HAP-1 (cell line): ENCODE data around the gene RFPL3.
"Not testable (repeated sequence)": the region's sequence is repeated elsewhere in the genome, so short reads cannot be mapped to it uniquely, and the experiment has no call there.

ENCODE experiments used
- DNase-seq, 2 experiments: peaks; one replicate each; pipeline ENCODE4 v3.0.0-alpha.2; 2016 to 2020; ENCODE audit warnings: low spot score in 2 of 2
- H3K27me3 ChIP-seq: fragments of 250-450 bp; sonication (Bioruptor Pico); 2 replicates; pipeline ENCODE4 v1.5.1; 2020; ENCODE audit warnings: low read depth, mild to moderate bottlenecking, moderate library complexity
- H3K36me3 ChIP-seq: fragments of 250-450 bp; sonication (Bioruptor Pico); replicated peaks from 2 replicates; pipeline ENCODE4 v1.5.1; 2020; ENCODE audit warnings: mild to moderate bottlenecking
- H3K4me1 ChIP-seq: fragments of 250-450 bp; sonication (Bioruptor Pico); 2 replicates; pipeline ENCODE4 v1.5.1; 2020; ENCODE audit warnings: mild to moderate bottlenecking
- H3K4me3 ChIP-seq: fragments of 250-450 bp; sonication (Bioruptor Pico); 2 replicates; pipeline ENCODE4 v1.5.1; 2020; ENCODE audit warnings: mild to moderate bottlenecking, moderate library complexity
- H3K9me3 ChIP-seq: fragments of 250-450 bp; sonication (Bioruptor Pico); 2 replicates; pipeline ENCODE4 v1.5.1; 2020; ENCODE audit warnings: mild to moderate bottlenecking, moderate library complexity
- in situ Hi-C: fragments of 300-500 bp; cut with MboI; formaldehyde crosslinking; loops from 3 replicates; pipeline ENCODE4 v1.14.3; 2020; ENCODE audit warnings: low sequenced_read_pairs, inconsistent platforms, mixed read lengths

Gene RFPL3

DNA sequence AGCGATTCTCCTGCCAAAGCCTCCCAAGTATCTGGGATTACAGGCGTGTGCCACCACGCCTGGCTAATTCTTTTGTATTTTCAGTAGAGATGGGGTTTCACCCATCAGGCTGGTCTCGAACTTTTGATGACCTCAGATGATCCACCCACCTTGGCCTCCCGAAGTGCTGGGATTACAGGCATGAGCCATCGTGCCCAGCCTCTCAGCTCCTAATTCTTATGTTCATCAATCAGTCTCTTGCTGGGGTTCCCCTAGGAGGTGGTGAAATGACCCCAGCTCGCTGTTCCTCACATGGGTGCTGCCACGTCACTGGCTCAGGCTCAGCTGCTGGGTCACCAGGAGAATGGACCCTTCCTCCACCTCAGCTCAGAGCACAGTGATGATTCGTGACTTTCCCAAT is at the start of gene RFPL3:
RFPL3 (plus strand) TSS at position 301 of the 400 bp plus-strand sequence. CDS start 205 bp downstream, outside the sequence.
- H3K4me1 ChIP-seq, in situ Hi-C loops, H3K4me3 ChIP-seq, H3K27me3 ChIP-seq, DNase-seq, H3K9me3 ChIP-seq, H3K36me3 ChIP-seq: not testable (repeated sequence)

DNA sequence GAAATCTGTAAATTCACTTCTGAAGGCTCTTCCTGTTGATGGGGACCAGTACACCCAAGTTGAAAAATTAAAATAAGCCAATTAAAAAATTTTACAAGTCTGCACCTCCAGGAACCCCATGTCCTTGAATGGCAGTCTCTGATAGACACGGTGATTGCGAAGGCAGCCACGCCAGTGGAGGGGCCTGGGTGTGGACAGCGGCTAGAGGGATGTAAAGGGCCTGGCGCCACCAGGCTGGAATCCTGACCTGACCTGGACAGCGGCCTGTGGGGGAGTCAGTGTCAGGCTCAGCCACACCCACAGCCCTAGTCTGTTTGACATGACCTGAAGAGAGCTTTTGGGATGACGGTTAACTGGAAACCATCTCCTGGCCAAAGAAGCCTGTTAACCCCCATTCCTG is 49.5 kb upstream of the RFPL3 start:
- H3K9me3 ChIP-seq, result no peaks in the 10 kb centered on the region
- H3K4me3 ChIP-seq, result no peak overlapping the region

DNA sequence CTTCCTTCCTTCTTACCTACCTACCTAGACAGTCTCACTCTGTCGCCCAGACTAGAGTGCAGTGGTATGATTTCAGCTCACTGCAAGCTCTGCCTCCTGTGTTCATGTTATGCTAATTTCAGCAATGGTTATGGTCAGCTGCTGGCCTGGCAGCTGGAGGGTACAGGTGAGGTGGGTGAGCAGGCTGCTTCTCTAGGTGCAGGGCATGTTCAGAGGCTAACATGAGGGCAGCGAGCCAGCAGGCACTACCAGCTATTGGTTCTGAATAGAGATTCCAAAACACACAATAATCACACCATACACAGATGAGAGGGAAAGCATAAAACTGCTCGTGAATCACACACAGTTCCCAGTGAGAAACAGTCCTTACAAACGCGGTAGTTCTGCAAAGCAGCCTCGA is 48.7 kb upstream of the RFPL3 start:
- in situ Hi-C loops, result no loop called here

More for the DNA sequence above, 49.5 kb upstream of the RFPL3 start:
- Histone ChIP-seq H3K4me1 (no peaks in the 10 kb centered on the region), H3K27me3 (peaks cover 12% of the 10 kb centered on the region; the same call in 1 of the 2 replicates), H3K36me3 (no peaks in the 10 kb centered on the region)
- DNase-seq, result no peak
- in situ Hi-C loops, result no loop called here

DNA sequence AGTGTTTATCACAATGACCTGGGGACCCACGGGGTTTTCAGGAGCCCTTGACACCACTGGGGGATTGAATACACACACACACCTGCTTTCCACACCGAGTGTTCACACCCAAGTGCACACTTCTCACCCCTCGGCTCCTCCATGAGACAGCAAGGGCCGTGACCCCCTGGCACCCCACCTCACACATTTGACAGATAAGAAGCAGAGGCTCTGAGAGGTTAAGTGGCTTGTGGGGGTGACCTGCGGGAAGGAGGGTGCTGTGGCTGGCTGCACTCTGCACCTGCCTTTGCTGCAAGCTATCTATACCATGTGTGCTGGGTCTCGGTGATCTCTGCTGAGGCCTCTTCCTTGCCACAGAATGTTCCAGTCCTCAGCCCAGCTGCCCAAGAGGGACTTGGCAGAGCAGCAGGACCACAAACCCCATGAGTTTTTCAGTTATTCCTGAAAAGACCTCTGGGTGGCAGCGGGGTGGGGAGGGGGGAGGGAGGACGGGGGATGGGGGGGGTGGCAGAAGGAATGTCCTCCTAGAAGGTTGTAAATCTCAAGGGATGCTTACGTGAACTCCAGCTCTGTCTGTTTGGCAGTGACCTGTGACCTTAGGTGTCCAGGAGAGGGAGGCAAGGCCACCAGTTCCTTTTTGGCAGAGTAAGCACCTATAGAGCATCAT is 47.9 kb upstream of the RFPL3 start:
- Histone ChIP-seq H3K27me3 (0 out of 2 replicates have a peak, but pooled peaks cover 3% of the 10 kb centered on the region), H3K4me1 (no peaks in the 10 kb centered on the region), H3K4me3 (no peak overlapping the region), H3K36me3 (no peaks in the 10 kb centered on the region), H3K9me3 (no peaks in the 10 kb centered on the region)
- in situ Hi-C loops, result no loop called here
- DNase-seq, result no peak

More for the DNA sequence above, 48.7 kb upstream of the RFPL3 start:
- no peaks in the 10 kb centered on the region for H3K4me1 ChIP-seq
- peaks cover 10% of the 10 kb centered on the region; the same call in 1 of the 2 replicates for H3K27me3 ChIP-seq
- no peak overlapping the region for H3K4me3 ChIP-seq
- no peaks in the 10 kb centered on the region for H3K36me3 ChIP-seq
- DNase-seq, result no peak
- H3K9me3 ChIP-seq, result no peaks in the 10 kb centered on the region

DNA sequence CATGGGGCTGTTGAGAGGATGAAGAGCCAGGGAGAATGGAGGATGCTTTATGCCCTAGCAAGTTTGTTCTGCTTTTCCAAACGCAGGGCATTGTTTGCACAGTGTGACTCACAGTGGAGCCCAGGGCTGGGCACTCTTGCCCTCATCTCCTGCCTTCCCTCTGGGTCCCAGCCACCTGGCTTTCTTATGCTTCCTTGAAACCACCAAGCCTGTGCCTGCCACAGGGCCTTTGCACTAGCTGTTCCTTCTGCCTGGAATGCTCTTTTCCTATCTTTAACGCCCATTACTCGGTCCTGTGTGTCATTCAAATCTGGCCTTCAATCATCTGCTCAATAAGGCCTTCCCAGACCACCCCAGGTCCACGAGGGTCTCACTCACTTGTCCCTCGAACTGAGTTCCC is 46.9 kb upstream of the RFPL3 start:
- no peak overlapping the region for H3K4me3 ChIP-seq
- no peaks in the 10 kb centered on the region for H3K27me3 ChIP-seq
- no peak for DNase-seq
- no peaks in the 10 kb centered on the region for H3K9me3 ChIP-seq
- H3K36me3 ChIP-seq, result no peaks in the 10 kb centered on the region
- in situ Hi-C loops, result no loop called here
- H3K4me1 ChIP-seq, result no peaks in the 10 kb centered on the region

DNA sequence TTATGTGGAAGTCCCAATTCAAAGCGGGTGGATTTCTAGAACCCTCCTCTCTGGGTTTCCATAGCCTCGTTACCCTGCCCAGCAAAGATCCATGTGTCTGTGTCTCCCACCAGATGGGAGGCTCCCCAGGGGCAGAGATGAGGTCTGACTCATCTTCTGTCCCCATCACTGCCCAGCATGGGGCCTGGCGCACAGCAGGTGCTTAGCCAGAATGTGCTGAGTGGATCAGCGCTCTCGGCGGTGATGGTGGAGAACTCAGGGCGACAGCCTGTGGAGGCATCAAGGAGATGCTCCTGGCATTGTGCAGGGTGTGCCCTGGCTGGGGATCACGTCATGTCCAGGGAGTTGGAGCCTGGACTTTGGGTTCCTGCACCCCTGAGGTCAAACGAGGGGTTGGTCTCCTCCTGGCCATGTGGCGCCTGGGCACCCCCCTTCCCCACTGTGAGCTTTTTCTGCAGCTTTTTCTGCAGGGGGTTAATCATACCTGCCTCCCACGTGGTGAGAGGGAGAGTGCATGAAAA is 46.1 kb upstream of the RFPL3 start:
- Histone ChIP-seq H3K27me3 (no peaks in the 10 kb centered on the region), H3K36me3 (no peaks in the 10 kb centered on the region), H3K4me3 (no peak overlapping the region), H3K4me1 (no peaks in the 10 kb centered on the region), H3K9me3 (no peaks in the 10 kb centered on the region)
- DNase-seq, result no peak
- in situ Hi-C loops, result no loop called here

DNA sequence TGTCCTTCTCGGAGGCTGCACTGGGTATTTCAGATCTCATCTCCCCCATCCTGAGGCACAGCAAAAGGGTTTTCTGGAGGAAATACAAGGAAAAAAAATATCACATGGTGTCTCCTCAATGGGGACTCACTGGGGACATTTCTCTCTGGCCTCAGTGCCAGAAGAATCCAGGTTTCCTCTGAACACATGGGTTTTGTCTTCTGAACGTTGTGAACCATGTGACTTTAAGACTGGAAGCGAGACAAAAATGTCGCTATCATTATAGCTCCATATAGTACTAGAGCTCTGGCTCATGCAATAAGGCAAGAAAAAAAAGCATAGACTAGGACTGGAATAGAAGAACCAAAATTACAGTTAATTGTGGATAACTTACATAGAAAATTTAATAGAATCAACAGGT is 44.9 kb upstream of the RFPL3 start:
- no peak overlapping the region for H3K4me3 ChIP-seq
- DNase-seq, result no peak
- no peaks in the 10 kb centered on the region for H3K4me1 ChIP-seq
- H3K9me3 ChIP-seq, result no peaks in the 10 kb centered on the region
- H3K36me3 ChIP-seq, result no peaks in the 10 kb centered on the region
- in situ Hi-C loops, result no loop called here
- peaks cover 2% of the 10 kb centered on the region; the same call in 1 of the 2 replicates for H3K27me3 ChIP-seq

DNA sequence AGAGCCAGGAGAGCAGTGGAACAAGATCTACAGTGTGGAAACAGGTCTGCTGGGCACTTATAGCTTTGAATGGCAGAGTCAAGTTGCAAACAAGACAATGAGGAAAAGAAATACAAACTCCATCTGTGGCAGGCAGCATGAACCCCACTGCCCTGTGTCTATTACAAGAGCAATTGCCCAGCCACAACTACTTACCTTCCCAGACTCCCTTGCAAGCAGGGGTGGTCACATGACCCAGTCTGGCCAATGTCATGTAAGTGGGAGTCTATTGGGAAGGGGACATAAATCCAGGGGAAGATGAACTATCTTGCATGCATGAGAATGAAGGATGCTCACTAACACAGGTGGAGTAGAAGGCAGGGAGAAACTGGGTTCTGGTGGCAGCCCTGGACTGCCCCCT is 44.1 kb upstream of the RFPL3 start:
- Histone ChIP-seq H3K9me3 (no peaks in the 10 kb centered on the region), H3K36me3 (no peaks in the 10 kb centered on the region), H3K4me3 (no peak overlapping the region), H3K4me1 (no peaks in the 10 kb centered on the region), H3K27me3 (peaks cover 2% of the 10 kb centered on the region; the same call in 1 of the 2 replicates)
- in situ Hi-C loops, result no loop called here
- no peak for DNase-seq

DNA sequence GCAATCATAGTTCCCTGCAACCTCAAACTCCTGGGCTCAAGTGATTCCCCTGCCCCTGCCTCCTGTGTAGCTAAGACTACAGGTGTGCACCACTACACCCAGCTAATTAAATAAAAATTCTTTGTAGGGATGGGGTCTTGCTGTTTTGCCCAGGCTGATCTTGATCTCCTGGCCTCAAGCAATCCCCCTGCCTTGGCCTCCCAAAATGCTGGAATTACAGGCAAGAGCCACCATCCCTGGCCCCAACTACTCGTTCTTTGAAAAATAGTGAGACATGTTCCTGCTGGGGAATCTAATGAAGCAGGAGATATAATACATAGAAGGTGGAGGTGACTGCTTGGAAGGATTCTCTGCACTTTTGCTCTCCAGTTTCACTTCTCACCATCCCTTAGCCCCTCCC is 40.1 kb upstream of the RFPL3 start:
- Histone ChIP-seq H3K27me3 (peaks cover 5% of the 10 kb centered on the region), H3K36me3 (no peaks in the 10 kb centered on the region), H3K4me3 (no peak overlapping the region), H3K9me3 (no peaks in the 10 kb centered on the region), H3K4me1 (no peaks in the 10 kb centered on the region)
- in situ Hi-C loops, result no loop called here
- no peak for DNase-seq

DNA sequence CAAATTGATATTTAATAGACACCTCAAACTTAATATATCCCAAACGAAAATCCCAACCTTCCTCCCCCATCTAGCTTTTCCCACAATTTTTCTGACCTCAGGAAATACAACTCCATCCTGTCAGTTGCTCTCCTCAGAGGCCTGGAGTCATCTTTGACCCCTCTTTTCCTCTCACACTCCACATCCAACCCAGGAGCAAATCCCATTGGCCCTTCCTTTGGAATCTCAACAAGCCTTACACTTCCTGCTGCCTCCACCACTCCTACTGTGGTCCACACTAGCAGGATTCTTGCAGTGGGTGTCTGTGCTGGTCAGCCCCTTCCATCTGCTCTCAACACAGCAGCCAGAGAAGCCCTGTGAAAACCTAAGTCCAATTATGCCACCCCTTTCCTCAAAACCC is 39.3 kb upstream of the RFPL3 start:
- in situ Hi-C loops, result no loop called here
- Histone ChIP-seq H3K4me1 (no peaks in the 10 kb centered on the region), H3K4me3 (no peak overlapping the region), H3K27me3 (peaks cover 5% of the 10 kb centered on the region), H3K9me3 (no peaks in the 10 kb centered on the region), H3K36me3 (no peaks in the 10 kb centered on the region)
- DNase-seq, result no peak

DNA sequence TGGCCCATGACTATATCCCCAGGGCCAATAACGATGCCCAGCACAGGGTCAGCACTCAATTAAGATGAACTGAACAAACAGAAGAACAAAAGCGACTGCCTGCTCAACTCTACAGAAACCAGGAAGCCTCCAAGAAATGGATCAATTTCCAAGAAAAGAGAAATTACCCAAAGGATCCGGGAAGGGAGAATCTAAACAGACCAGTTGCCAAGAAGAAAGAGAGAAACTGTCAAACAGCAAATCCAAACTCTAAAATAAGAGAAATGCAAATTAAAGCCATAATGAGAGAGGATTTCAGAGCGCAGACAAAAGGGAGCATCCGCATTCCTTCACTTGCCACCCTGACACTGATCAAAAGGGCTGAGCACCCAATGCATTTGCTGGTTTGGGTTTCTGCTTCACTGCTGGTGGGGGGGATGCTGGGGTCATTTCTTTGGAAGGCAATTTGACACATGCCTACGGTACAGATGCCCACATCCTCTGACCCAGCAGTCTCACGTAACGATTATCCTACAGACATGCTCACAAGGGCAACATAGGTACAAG is 37.7 kb upstream of the RFPL3 start:
- H3K9me3 ChIP-seq, result no peaks in the 10 kb centered on the region
- H3K36me3 ChIP-seq, result no peaks in the 10 kb centered on the region
- H3K4me3 ChIP-seq, result no peak overlapping the region
- in situ Hi-C loops, result no loop called here
- H3K27me3 ChIP-seq, result peaks cover 5% of the 10 kb centered on the region
- H3K4me1 ChIP-seq, result no peaks in the 10 kb centered on the region
- no peak for DNase-seq

DNA sequence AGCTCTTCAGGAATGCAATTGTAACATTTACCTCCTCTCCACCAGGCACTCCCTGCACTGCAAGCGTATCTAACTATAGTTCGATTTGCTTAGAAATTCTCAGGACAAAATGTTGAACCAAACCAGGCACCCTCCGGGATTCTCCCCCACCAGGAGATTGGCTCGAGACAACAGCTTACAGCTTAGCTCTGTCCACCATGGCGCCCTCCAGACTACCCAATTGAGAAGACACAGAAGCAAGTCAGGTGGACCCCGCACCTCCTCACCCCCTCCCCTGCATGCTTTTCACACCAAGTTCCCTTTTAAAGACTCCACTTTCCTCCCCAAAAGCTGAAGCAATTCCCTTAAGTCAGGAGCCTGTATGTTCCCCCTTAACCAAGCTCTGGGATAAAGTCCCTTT is 34.7 kb upstream of the RFPL3 start:
- no peak overlapping the region for H3K4me3 ChIP-seq
- DNase-seq, result no peak
- no peaks in the 10 kb centered on the region for H3K9me3 ChIP-seq
- in situ Hi-C loops, result no loop called here
- peaks cover 3% of the 10 kb centered on the region; the same call in 1 of the 2 replicates for H3K27me3 ChIP-seq
- H3K4me1 ChIP-seq, result no peaks in the 10 kb centered on the region
- H3K36me3 ChIP-seq, result no peaks in the 10 kb centered on the region

DNA sequence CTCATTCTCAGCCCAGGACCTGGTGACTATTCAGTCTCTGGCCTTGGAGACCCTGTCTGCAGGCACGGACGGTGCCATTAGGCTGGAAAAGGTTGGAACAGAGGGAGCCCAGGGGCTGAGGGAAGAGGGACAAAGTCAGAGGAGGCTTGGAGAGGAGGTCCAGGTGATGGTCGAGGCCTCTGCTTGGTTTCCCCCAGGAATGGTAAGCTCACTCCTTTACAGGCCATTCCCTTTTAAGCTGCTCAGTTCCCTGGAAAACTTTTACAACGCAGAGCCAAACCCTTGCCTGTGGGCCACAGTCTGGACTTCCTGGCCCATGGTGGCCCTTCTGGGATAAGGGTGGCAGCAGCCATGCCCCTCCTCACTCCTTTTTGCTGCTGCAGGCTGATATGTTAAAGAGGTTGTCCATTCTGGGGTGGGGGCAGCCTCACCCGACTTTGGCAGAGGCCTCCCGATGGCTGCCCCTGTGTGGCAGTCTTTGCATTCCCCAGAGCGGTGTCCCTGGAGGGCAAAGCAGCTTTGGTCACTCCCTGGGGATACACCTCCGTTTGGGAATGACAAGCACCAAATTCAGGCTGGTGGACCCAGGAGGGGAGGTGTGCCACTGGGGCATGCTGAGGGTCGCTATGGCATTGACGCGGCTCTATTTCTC is 34.0 kb upstream of the RFPL3 start:
- Histone ChIP-seq H3K9me3 (no peaks in the 10 kb centered on the region), H3K36me3 (no peaks in the 10 kb centered on the region), H3K4me1 (no peaks in the 10 kb centered on the region), H3K4me3 (no peak overlapping the region), H3K27me3 (peaks cover 3% of the 10 kb centered on the region; the same call in 1 of the 2 replicates)
- in situ Hi-C loops, result no loop called here
- no peak for DNase-seq
